Measurements from ENCODE around the gene NPAS3. TPM values are rescaled to one million over a fixed set of nuclear protein-coding genes. Genes with fewer than 3 reads are reported as not detected.

The NPAS3 gene
- polyA plus RNA-seq, 1 donor, result 1.0 TPM

DNA sequence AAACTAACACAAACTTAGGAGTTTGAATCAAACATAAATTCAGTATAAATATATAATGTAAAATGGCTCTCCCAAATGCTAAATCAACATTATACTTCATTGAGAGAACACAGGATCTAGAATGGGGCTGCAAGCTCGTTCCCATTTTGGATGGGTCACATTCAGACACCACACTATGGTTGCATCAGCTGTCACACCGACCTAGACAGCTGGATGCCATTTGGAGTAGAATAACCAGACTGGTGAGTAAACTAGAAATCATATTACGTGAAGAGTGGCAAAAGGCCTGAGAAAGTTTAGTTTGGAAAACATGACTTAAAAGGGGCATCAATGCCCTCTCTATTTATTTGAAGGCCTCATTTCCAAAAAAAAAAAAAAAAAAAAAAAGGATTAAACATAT lies 430.4 kb downstream of the NPAS3 start:
- H3K36me3 ChIP-seq (ENCODE audit: control insufficient read depth, insufficient read depth, low read length), result no peaks in the 10 kb centered on the region
- no peak for DNase-seq
- no peak overlapping the region for H3K4me3 ChIP-seq (ENCODE audit: low read length)
- H3K27ac ChIP-seq (ENCODE audit: low read length), result no peak overlapping the region
- no peaks in the 10 kb centered on the region for H3K9me3 ChIP-seq (ENCODE audit: control insufficient read depth, low read depth, low read length)
- H3K27me3 ChIP-seq (ENCODE audit: control insufficient read depth, insufficient read depth, low read length), result no peaks in the 10 kb centered on the region
- H3K4me1 ChIP-seq (ENCODE audit: control insufficient read depth, insufficient read depth, low read length), result no peaks in the 10 kb centered on the region
- 100% methylated on average over 1 of the region's 3 CpGs for WGBS (ENCODE audit: insufficient coverage, low lambda C conversion rate)

- no peaks in the 10 kb centered on the region for H3K27me3 ChIP-seq (ENCODE audit: control insufficient read depth, insufficient read depth, low read length)
- no peak for DNase-seq
- H3K27ac ChIP-seq (ENCODE audit: low read length), result no peak overlapping the region
Measured at GRCh38 chr14:33369972-33370371, 431.3 kb downstream of the NPAS3 start.

DNA sequence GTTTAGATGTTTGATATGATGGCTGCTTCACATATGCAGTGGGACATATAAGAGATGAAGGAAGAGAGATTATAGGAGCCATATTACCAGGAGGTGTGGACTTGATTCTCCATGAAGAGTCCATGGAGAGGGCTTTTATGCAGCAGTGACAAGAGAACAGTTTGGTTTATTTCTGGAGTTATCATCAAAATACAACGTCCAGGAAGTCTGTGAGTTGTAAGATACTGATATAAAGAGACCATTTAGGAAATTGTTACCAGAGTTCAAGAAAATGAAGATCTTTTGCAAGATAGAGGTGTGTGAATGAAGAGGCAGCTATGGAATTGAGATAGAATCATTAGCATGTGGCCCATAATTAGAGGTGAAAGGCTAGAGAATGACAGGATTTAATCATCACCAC lies 431.7 kb downstream of the NPAS3 start:
- whole genome bisulfite sequencing (ENCODE audit: insufficient coverage, low lambda C conversion rate), result 71% methylated on average over 1 of the region's 1 CpG
- Histone ChIP-seq H3K27me3 (ENCODE audit: control insufficient read depth, insufficient read depth, low read length) (no peaks in the 10 kb centered on the region), H3K4me3 (ENCODE audit: low read length) (no peak overlapping the region), H3K36me3 (ENCODE audit: control insufficient read depth, insufficient read depth, low read length) (no peaks in the 10 kb centered on the region), H3K9me3 (ENCODE audit: control insufficient read depth, low read depth, low read length) (no peaks in the 10 kb centered on the region), H3K4me1 (ENCODE audit: control insufficient read depth, insufficient read depth, low read length) (no peaks in the 10 kb centered on the region), H3K27ac (ENCODE audit: low read length) (no peak overlapping the region)
- no peak for DNase-seq

More at GRCh38 chr14:33369972-33370371, 431.3 kb downstream of the NPAS3 start:
- Histone ChIP-seq H3K36me3 (ENCODE audit: control insufficient read depth, insufficient read depth, low read length) (no peaks in the 10 kb centered on the region), H3K4me3 (ENCODE audit: low read length) (no peak overlapping the region), H3K4me1 (ENCODE audit: control insufficient read depth, insufficient read depth, low read length) (no peaks in the 10 kb centered on the region), H3K9me3 (ENCODE audit: control insufficient read depth, low read depth, low read length) (no peaks in the 10 kb centered on the region)

GRCh38 chr14:33375196-33375595 lies 436.5 kb downstream of the NPAS3 start:
- H3K36me3 ChIP-seq (ENCODE audit: control insufficient read depth, insufficient read depth, low read length), result no peaks in the 10 kb centered on the region
- 100% methylated on average over 2 of the region's 2 CpGs for WGBS (ENCODE audit: insufficient coverage, low lambda C conversion rate)
- H3K27ac ChIP-seq (ENCODE audit: low read length), result no peak overlapping the region
- H3K4me1 ChIP-seq (ENCODE audit: control insufficient read depth, insufficient read depth, low read length), result no peaks in the 10 kb centered on the region
- H3K4me3 ChIP-seq (ENCODE audit: low read length), result no peak overlapping the region
- no peaks in the 10 kb centered on the region for H3K9me3 ChIP-seq (ENCODE audit: control insufficient read depth, low read depth, low read length)
- H3K27me3 ChIP-seq (ENCODE audit: control insufficient read depth, insufficient read depth, low read length), result no peaks in the 10 kb centered on the region
- DNase-seq, result no peak

DNA sequence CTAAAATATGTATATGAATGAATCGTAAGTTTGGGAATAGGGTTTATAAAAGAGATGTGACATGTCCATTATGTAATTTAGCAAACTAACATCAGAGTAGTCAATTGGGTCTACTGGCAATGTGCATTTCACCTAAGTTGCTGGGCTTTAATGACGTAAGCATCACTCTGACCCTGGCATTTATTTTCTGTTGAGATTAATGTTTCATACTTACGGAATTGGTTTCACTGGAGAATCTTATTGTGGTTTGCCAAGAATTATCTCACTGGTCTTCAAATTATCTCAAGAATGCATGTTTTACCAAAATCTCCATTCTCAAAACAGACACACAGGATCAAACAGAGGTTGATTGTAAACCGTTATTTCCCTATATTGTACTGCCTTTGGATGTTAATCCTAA lies 437.1 kb downstream of the NPAS3 start:
- Histone ChIP-seq H3K9me3 (ENCODE audit: control insufficient read depth, low read depth, low read length) (no peaks in the 10 kb centered on the region), H3K27ac (ENCODE audit: low read length) (no peak overlapping the region), H3K4me3 (ENCODE audit: low read length) (no peak overlapping the region), H3K27me3 (ENCODE audit: control insufficient read depth, insufficient read depth, low read length) (no peaks in the 10 kb centered on the region), H3K4me1 (ENCODE audit: control insufficient read depth, insufficient read depth, low read length) (no peaks in the 10 kb centered on the region), H3K36me3 (ENCODE audit: control insufficient read depth, insufficient read depth, low read length) (no peaks in the 10 kb centered on the region)
- no peak for DNase-seq
- no CpG with 5 or more reads among the region's 4 CpGs for WGBS (ENCODE audit: insufficient coverage, low lambda C conversion rate)

DNA sequence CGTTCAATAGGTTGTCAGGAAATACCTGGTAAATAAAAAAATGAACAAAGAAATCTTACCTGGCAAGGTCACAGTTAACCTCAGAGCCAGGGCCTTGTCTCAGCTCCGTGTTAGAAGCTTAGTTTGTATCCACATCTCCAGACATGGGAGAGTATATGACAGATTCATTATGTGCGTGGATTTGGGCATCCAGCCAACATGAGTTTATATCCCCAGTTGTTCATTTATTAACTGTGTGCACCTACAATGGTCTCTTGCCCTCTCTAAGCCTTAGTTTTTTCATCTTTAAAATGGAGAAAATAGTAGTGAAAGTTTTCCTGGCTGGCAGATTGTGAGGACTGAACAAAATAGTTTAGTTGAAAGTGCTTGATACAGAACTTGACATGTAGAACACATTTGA lies 437.8 kb downstream of the NPAS3 start:
- Histone ChIP-seq H3K27me3 (ENCODE audit: control insufficient read depth, insufficient read depth, low read length) (no peaks in the 10 kb centered on the region), H3K27ac (ENCODE audit: low read length) (no peak overlapping the region), H3K4me1 (ENCODE audit: control insufficient read depth, insufficient read depth, low read length) (no peaks in the 10 kb centered on the region), H3K9me3 (ENCODE audit: control insufficient read depth, low read depth, low read length) (no peaks in the 10 kb centered on the region), H3K36me3 (ENCODE audit: control insufficient read depth, insufficient read depth, low read length) (no peaks in the 10 kb centered on the region), H3K4me3 (ENCODE audit: low read length) (no peak overlapping the region)
- no peak for DNase-seq
- no CpG with 5 or more reads among the region's 3 CpGs for WGBS (ENCODE audit: insufficient coverage, low lambda C conversion rate)

- H3K4me3 ChIP-seq (ENCODE audit: low read length), result no peak overlapping the region
- no peaks in the 10 kb centered on the region for H3K36me3 ChIP-seq (ENCODE audit: control insufficient read depth, insufficient read depth, low read length)
- H3K27me3 ChIP-seq (ENCODE audit: control insufficient read depth, insufficient read depth, low read length), result no peaks in the 10 kb centered on the region
- no peak for DNase-seq
- no CpG with 5 or more reads among the region's 2 CpGs for WGBS (ENCODE audit: insufficient coverage, low lambda C conversion rate)
- no peaks in the 10 kb centered on the region for H3K4me1 ChIP-seq (ENCODE audit: control insufficient read depth, insufficient read depth, low read length)
- H3K27ac ChIP-seq (ENCODE audit: low read length), result no peak overlapping the region
- H3K9me3 ChIP-seq (ENCODE audit: control insufficient read depth, low read depth, low read length), result no peaks in the 10 kb centered on the region
Measured at GRCh38 chr14:33377596-33378390, 439.1 kb downstream of the NPAS3 start.

DNA sequence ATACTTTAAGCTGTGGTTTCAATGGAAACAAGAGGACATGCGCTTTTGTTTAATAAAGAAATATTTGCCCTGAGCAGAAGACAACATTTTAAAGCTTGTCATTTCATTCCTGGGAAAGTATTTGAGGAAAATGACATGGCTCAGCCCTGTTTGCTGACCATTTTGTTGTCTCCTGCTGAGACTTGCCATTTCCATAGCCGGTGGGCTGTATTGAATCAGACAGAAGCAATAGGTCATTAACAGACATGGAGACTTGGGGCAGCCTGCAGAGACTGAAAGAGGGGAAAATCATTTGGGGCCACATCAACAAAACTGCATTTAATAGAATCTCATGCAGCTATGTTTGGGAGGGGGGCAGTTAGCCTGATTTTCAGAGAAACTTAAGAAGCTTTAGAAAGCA lies 443.0 kb downstream of the NPAS3 start:
- Histone ChIP-seq H3K9me3 (ENCODE audit: control insufficient read depth, low read depth, low read length) (no peaks in the 10 kb centered on the region), H3K27ac (ENCODE audit: low read length) (no peak overlapping the region), H3K4me3 (ENCODE audit: low read length) (no peak overlapping the region), H3K4me1 (ENCODE audit: control insufficient read depth, insufficient read depth, low read length) (no peaks in the 10 kb centered on the region), H3K36me3 (ENCODE audit: control insufficient read depth, insufficient read depth, low read length) (no peaks in the 10 kb centered on the region), H3K27me3 (ENCODE audit: control insufficient read depth, insufficient read depth, low read length) (no peaks in the 10 kb centered on the region)
- WGBS (ENCODE audit: insufficient coverage, low lambda C conversion rate), result no CpG with 5 or more reads among the region's 2 CpGs
- no peak for DNase-seq

DNA sequence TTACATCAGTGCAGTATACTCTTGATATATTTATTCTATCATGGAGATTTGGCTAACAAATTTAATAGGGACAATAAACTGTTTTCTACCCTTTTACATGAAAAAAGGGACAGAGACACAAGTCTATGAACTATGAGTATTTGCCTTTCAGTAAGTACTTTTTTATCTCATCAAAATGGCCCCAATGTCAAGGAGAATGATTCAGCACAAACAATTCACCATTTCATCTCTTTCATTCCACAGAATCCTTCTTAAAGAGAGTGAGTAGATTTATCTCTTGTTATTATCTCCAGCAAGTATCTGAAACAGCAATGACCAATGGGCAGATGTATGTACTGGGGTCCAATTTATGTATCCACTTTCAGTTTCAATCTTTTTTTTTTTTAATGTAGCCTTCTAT lies 447.5 kb downstream of the NPAS3 start:
- Histone ChIP-seq H3K4me1 (ENCODE audit: control insufficient read depth, insufficient read depth, low read length) (no peaks in the 10 kb centered on the region), H3K36me3 (ENCODE audit: control insufficient read depth, insufficient read depth, low read length) (no peaks in the 10 kb centered on the region), H3K4me3 (ENCODE audit: low read length) (no peak overlapping the region), H3K27me3 (ENCODE audit: control insufficient read depth, insufficient read depth, low read length) (no peaks in the 10 kb centered on the region), H3K9me3 (ENCODE audit: control insufficient read depth, low read depth, low read length) (no peaks in the 10 kb centered on the region), H3K27ac (ENCODE audit: low read length) (no peak overlapping the region)
- no peak for DNase-seq

GRCh38 chr14:33386781-33387180 lies 448.1 kb downstream of the NPAS3 start:
- no peaks in the 10 kb centered on the region for H3K27me3 ChIP-seq (ENCODE audit: control insufficient read depth, insufficient read depth, low read length)
- H3K9me3 ChIP-seq (ENCODE audit: control insufficient read depth, low read depth, low read length), result no peaks in the 10 kb centered on the region
- no peak overlapping the region for H3K4me3 ChIP-seq (ENCODE audit: low read length)
- H3K36me3 ChIP-seq (ENCODE audit: control insufficient read depth, insufficient read depth, low read length), result no peaks in the 10 kb centered on the region
- no CpG with 5 or more reads among the region's 3 CpGs for WGBS (ENCODE audit: insufficient coverage, low lambda C conversion rate)
- H3K4me1 ChIP-seq (ENCODE audit: control insufficient read depth, insufficient read depth, low read length), result no peaks in the 10 kb centered on the region
- DNase-seq, result no peak
- no peak overlapping the region for H3K27ac ChIP-seq (ENCODE audit: low read length)

DNA sequence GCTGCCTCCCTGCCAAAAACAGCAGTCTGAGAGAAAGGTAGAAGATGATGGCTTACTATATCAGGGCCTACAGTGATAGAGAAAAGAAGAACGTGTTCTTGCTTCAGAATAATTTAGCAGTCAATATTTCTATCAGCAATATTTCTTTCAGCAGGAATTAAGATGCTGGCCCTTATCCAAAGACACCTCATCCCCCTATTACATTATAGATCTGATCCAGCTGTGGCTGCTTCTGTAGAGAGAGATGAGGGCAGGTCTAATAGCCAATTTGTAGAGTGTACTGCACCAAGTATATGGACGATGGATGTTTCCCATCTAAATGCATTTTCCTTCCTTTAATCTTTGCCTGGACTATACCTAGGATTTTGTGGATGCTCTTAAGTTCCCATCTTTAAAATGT lies 451.7 kb downstream of the NPAS3 start:
- Histone ChIP-seq H3K27ac (ENCODE audit: low read length) (no peak overlapping the region), H3K4me3 (ENCODE audit: low read length) (no peak overlapping the region), H3K27me3 (ENCODE audit: control insufficient read depth, insufficient read depth, low read length) (no peaks in the 10 kb centered on the region), H3K36me3 (ENCODE audit: control insufficient read depth, insufficient read depth, low read length) (no peaks in the 10 kb centered on the region), H3K4me1 (ENCODE audit: control insufficient read depth, insufficient read depth, low read length) (no peaks in the 10 kb centered on the region), H3K9me3 (ENCODE audit: control insufficient read depth, low read depth, low read length) (no peaks in the 10 kb centered on the region)
- DNase-seq, result no peak
- no CpG with 5 or more reads among the region's 2 CpGs for WGBS (ENCODE audit: insufficient coverage, low lambda C conversion rate)
